Cardiac fibroblast (primary cell): Measurements from ENCODE around the gene ZC3H12C.

ENCODE experiments used
- DNase-seq, 2 donors: peaks; one replicate each; pipeline versions ENCODE4 v3.0.0 to v3.0.0-alpha.2; 2010; ENCODE audit warnings: low read depth in 2 of 2
- H3K4me3 ChIP-seq, 2 donors: replicated peaks in 1 of 2; 1 replicate in 1 of 2; 2 replicates in 1 of 2; pipeline ENCODE4 v1.5.1; 2011; ENCODE audit warnings: low read depth in 2 of 2, low read length in 2 of 2, mild to moderate bottlenecking in 2 of 2, moderate library complexity in 1 of 2
- TF ChIP-seq, protein P1 (sequence below): IDR thresholded peaks from one replicate; pipeline ENCODE4 v1.5.1; 2011; ENCODE audit warnings: low read depth, mild to moderate bottlenecking, low read length, inconsistent platforms

Gene ZC3H12C

DNA sequence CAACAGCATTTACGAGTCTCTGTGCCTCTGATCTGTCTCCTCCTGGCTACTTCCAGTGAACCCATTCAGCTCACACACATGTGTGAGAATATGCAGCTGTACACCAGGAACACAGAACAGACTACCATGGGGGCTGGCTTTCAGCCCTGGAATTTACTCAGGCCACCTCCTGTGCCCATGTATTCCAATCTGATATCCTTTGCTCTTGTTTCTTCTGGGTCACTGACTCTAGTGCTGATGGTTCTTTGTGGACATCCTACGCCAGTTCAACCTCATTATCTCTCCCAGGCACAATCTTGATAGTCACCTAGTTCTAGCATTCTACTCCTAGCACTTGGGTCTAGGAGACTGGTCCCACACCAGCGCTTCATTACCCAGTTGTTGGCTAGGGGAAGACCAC is 23.0 kb upstream of the ZC3H12C start:
- DNase-seq = no peak
- TF ChIP-seq, protein P1, sequence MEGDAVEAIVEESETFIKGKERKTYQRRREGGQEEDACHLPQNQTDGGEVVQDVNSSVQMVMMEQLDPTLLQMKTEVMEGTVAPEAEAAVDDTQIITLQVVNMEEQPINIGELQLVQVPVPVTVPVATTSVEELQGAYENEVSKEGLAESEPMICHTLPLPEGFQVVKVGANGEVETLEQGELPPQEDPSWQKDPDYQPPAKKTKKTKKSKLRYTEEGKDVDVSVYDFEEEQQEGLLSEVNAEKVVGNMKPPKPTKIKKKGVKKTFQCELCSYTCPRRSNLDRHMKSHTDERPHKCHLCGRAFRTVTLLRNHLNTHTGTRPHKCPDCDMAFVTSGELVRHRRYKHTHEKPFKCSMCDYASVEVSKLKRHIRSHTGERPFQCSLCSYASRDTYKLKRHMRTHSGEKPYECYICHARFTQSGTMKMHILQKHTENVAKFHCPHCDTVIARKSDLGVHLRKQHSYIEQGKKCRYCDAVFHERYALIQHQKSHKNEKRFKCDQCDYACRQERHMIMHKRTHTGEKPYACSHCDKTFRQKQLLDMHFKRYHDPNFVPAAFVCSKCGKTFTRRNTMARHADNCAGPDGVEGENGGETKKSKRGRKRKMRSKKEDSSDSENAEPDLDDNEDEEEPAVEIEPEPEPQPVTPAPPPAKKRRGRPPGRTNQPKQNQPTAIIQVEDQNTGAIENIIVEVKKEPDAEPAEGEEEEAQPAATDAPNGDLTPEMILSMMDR = no peak
- H3K4me3 ChIP-seq = no peak overlapping the region

DNA sequence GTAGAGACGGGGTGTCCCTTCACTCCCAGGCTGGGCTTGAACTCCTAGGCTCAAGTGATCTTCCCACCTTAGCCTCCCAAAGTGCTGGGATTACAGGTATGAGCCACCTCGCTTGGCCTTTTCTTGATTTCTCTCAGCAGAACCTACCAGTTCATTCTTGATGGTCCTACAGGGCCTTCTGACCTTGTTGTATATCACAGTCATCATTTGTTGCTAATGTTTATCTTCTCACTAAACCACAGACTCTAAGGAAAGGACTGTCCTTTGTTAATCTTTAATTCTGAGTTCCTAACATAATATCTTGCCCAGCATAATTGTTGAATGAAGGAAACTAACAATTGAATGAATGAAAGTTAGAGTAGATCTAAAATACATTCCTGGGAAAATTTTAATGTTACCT is 22.0 kb upstream of the ZC3H12C start:
- no peak overlapping the region for H3K4me3 ChIP-seq
- DNase-seq = no peak
- TF ChIP-seq, protein P1 = no peak

DNA sequence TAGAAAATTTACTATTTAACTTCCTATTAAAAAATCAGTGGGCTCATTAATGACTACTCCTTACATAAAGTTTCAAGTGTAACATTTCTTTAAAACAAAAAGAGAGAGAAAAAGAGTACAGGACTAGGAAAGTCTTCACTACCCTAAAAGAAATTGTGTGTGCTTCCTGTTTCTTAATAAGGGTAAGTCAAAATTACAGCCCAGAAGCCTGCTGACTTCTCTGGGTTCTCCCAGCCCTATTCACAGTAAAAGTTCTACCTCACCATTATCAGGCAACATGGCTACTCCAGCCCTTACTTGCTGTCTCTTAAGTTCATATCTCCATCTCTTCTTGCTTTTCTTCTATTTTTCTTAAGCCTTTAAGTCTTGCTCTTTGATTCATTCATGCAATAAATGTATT is 20.3 kb upstream of the ZC3H12C start:
- TF ChIP-seq, protein P1 = no peak
- DNase-seq = no peak
- H3K4me3 ChIP-seq = no peak overlapping the region

DNA sequence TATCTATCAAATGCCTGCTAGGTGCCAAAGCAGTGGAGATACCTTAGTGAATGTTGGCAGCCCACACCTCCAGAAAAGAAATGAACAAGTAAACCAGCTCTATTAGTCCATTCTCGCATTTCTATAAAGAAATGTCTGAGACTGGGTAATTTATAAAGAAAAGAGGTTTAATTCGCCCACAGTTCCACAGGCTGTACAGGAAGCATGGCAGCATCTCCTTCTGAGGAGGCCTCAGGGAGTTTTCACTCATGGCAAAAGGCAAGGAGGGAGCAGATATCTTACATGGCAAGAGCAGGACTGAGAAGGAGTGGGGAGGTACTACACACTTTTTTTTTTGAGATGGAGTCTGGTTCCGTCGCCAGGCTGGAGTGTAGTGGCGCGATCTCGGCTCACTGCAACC is 18.7 kb upstream of the ZC3H12C start:
- no peak overlapping the region for H3K4me3 ChIP-seq
- no peak for DNase-seq
- TF ChIP-seq, protein P1 = no peak

DNA sequence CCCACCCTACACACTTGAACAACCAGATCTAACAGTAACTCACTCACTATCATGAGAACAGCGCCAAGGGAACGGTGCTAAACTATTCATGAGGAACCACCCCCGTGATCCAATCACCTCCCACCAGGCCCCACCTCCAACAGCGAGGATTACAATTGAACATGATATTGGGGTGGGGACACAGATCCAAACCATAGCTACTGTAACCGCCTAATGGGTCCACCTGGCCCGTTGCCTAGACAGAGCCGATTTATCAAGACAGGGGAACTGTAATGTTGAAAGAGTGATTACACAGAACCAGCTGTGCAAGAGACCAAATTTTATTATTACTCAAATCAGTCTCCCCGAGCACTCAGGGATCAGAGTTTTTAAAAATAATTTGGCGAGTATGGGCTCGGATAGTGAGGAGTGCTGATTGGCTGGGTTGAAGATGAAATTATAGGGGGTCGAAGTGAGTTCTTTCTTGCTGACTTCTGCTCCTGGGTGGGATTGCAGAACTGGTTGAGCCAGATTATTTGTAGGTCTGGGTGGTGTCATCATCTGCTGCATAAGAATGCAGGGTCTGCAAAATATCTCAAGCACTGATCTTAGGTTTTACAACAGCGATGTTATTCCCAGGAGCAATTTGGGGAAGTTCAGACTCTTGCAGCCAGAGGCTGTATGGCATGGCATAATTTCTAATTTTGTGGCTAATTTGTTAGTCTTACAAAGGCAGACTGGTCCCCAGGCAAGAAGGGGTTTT is 17.9 kb upstream of the ZC3H12C start:
- H3K4me3 ChIP-seq = no peak overlapping the region
- TF ChIP-seq, protein P1 = no peak
- no peak for DNase-seq

DNA sequence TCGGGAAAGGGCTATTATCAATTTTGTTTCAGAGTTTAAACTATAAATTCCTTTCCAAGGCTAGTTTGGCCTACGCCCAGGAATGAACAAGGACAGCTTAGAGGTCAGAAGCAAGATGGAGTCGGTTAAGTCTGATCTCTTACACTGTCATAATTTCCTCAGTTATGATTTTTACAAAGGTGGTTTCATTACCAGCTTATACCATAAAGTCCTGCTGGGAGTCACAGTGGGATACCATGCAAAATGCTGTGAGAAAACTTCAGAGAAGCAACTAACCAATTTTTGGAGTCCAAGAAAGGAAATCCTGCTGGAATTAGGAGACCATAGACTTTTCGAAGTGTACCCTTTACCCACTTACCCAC is 17.4 kb upstream of the ZC3H12C start:
- no peak overlapping the region for H3K4me3 ChIP-seq
- TF ChIP-seq, protein P1 = no peak

More for the DNA sequence above, 17.4 kb upstream of the ZC3H12C start:
- no peak for DNase-seq
